Measurements from ENCODE around the gene MYH6.
"Not testable (repeated sequence)": the region's sequence is repeated elsewhere in the genome, so short reads cannot be mapped to it uniquely, and the experiment has no call there.

MYH6 gene

DNA sequence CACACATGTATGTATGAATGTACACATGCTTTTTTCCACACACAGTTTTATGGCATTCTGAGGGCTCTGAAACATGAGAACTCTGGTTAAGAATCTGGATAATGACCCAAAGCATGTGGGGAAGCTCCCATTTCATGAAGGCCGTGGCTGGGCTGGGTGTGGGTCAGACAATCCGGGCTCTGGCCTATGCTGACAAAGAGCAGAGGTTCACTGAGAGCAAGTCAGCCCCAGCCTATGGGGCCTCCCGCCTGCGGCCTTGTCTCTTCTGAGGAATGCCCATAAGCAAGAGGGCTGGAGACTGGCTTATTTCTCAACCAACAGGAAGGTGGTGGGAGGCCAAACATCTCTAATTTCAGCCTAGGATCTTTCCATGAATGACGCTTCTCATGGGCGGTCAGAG lies 8.5 kb downstream of the MYH6 start:
- in situ Hi-C loops (cut with HindIII; ENCODE audit: low pct_ligation_motif_present, low sequenced_read_pairs) = no loop called here
- no peaks in the 10 kb centered on the region for H3K36me3 ChIP-seq (replicated peaks)
- H3K4me3 ChIP-seq (ENCODE audit: low read depth, low read length) = no peak overlapping the region
- TF ChIP-seq, protein P1, sequence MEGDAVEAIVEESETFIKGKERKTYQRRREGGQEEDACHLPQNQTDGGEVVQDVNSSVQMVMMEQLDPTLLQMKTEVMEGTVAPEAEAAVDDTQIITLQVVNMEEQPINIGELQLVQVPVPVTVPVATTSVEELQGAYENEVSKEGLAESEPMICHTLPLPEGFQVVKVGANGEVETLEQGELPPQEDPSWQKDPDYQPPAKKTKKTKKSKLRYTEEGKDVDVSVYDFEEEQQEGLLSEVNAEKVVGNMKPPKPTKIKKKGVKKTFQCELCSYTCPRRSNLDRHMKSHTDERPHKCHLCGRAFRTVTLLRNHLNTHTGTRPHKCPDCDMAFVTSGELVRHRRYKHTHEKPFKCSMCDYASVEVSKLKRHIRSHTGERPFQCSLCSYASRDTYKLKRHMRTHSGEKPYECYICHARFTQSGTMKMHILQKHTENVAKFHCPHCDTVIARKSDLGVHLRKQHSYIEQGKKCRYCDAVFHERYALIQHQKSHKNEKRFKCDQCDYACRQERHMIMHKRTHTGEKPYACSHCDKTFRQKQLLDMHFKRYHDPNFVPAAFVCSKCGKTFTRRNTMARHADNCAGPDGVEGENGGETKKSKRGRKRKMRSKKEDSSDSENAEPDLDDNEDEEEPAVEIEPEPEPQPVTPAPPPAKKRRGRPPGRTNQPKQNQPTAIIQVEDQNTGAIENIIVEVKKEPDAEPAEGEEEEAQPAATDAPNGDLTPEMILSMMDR (IDR thresholded peaks at IDR 0.05; ENCODE audit: low read depth, low read length, missing control alignments) = no peak
- H3K27ac ChIP-seq = no peak overlapping the region
- no peaks in the 10 kb centered on the region for H3K27me3 ChIP-seq (replicated peaks)
- no peak for DNase-seq

DNA sequence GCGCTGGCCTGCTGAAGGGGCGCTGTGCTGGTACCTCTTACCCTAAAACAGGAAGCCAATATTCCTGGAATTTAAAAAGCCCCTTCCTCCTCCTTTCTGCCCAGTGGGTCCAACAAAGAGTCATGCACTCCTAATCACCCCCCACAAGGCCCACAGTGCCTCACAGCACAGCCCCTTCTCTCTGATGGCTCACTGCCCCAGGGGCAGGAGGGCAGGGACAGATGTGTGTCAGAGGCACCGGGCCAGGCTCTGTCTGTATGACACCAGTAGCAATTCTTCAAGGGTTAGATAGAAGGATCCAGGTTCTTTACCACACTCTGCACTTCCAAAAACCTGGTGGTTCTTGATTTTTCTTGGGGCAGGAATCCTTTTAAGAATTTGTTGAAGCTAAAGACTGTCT lies 8.9 kb downstream of the MYH6 start:
- TF ChIP-seq, protein P1 (IDR thresholded peaks at IDR 0.05; ENCODE audit: low read depth, low read length, missing control alignments) = no peak
- H3K27me3 ChIP-seq (replicated peaks) = no peaks in the 10 kb centered on the region
- no peak overlapping the region for H3K4me3 ChIP-seq (ENCODE audit: low read depth, low read length)
- no peaks in the 10 kb centered on the region for H3K36me3 ChIP-seq (replicated peaks)
- in situ Hi-C loops (cut with HindIII; ENCODE audit: low pct_ligation_motif_present, low sequenced_read_pairs) = no loop called here
- H3K27ac ChIP-seq = no peak overlapping the region
- no peak for DNase-seq

DNA sequence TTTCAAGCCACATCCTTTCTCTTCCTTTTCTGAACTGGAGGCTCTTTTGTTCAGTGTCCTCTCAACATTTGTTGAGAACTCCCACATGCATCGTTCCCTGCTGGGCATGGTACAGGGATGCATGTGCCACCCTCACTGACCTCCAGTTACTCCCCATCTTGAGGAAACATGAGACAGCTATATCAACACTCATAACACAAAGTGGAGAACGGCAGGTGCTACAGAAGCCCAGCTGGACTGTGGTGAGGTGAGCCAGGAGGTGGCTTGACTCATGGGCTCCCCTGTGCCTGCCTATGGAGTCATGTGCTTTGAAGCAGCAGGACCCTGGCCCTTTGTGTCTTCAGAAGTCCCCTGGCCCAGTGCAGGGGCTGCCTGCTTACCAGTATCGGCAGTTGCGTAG lies 9.7 kb downstream of the MYH6 start:
- H3K36me3 ChIP-seq (replicated peaks) = no peaks in the 10 kb centered on the region
- TF ChIP-seq, protein P1 (IDR thresholded peaks at IDR 0.05; ENCODE audit: low read depth, low read length, missing control alignments) = no peak

DNA sequence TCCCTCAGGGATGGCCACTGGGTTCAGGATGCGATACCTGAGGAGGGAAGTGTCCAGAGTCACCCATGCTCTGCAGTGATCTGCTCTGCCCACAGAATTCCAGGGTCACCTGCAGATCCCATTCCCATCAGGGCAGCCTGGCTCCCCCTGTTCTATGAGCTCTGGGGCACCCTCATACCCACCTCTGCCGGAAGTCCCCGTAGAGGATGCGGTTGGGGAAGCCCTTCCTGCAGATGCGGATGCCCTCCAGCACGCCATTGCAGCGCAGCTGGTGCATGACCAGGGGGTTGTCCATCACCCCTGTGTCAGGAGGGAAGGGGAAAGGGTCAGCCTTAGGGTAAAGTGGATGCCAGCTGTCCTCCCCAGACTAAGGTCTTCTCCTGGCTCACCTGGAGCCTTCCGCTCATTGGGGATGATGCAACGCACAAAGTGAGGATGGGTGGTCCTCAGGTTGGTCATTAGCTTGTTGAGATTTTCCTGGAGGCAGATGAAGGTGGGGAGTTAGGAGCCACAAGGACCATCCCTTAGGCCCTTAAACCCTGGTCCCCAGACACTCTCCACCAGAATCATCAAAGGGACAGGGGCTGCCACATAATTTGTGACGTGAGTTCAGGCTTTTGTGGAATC lies 11.2 kb downstream of the MYH6 start:
- DNase-seq = no peak
- Histone ChIP-seq H3K27me3 (replicated peaks) (no peaks in the 10 kb centered on the region), H3K27ac (no peak overlapping the region), H3K36me3 (replicated peaks) (no peaks in the 10 kb centered on the region), H3K4me3 (ENCODE audit: low read depth, low read length) (no peak overlapping the region)
- TF ChIP-seq, protein P1 (IDR thresholded peaks at IDR 0.05; ENCODE audit: low read depth, low read length, missing control alignments) = no peak
- in situ Hi-C loops (cut with HindIII; ENCODE audit: low pct_ligation_motif_present, low sequenced_read_pairs) = no loop called here

More for the DNA sequence above, 9.7 kb downstream of the MYH6 start:
- Histone ChIP-seq H3K4me3 (ENCODE audit: low read depth, low read length) (no peak overlapping the region), H3K27ac (no peak overlapping the region), H3K27me3 (replicated peaks) (no peaks in the 10 kb centered on the region)
- in situ Hi-C loops (cut with HindIII; ENCODE audit: low pct_ligation_motif_present, low sequenced_read_pairs) = no loop called here
- no peak for DNase-seq

DNA sequence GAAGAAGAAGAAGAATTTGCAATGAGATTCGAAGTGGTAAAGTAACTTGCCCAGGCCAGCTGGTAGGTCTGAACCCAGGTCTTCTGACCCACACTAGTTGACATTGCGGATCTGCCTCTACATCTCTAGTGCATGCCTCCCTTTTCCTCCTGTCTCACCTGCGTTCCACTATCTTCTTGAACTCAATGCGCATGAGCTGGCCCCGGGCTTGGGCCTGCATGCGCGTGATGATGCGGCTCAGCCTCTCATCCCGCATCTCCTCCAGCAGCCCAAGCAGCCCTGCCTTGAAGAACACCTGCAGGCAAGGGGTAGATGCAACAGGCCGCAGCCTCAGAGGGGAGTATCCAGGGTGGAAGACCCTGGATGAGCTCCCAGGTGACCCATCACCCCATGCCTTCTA lies 11.9 kb downstream of the MYH6 start:
- no peak overlapping the region for H3K4me3 ChIP-seq (ENCODE audit: low read depth, low read length)
- in situ Hi-C loops (cut with HindIII; ENCODE audit: low pct_ligation_motif_present, low sequenced_read_pairs) = no loop called here
- H3K36me3 ChIP-seq (replicated peaks) = no peaks in the 10 kb centered on the region
- H3K27ac ChIP-seq = no peak overlapping the region
- TF ChIP-seq, protein P1 (IDR thresholded peaks at IDR 0.05; ENCODE audit: low read depth, low read length, missing control alignments) = no peak
- DNase-seq = no peak
- H3K27me3 ChIP-seq (replicated peaks) = no peaks in the 10 kb centered on the region

DNA sequence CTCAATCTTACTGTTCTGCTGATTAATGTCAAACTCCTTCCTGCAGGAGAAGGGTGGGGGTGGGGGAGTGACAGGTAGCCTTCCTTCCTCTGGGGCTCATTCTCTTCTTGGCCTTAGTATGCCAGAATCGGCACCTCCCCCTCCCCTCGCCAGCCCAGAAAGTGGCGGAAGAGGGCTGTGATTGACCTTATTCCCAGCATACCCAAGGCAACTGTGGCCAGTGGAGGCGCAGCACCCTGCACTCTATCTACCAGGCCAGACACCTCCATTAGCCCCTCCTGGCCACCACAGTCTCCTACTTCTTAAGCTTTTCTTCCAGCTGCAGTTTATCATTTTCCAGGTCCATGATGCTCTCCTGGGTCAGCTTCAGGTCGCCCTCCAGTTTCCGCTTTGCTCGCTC lies 15.5 kb downstream of the MYH6 start:
- H3K27me3 ChIP-seq (replicated peaks) = no peaks in the 10 kb centered on the region
- in situ Hi-C loops (cut with HindIII; ENCODE audit: low pct_ligation_motif_present, low sequenced_read_pairs) = no loop called here
- TF ChIP-seq, protein P1 (IDR thresholded peaks at IDR 0.05; ENCODE audit: low read depth, low read length, missing control alignments) = no peak

DNA sequence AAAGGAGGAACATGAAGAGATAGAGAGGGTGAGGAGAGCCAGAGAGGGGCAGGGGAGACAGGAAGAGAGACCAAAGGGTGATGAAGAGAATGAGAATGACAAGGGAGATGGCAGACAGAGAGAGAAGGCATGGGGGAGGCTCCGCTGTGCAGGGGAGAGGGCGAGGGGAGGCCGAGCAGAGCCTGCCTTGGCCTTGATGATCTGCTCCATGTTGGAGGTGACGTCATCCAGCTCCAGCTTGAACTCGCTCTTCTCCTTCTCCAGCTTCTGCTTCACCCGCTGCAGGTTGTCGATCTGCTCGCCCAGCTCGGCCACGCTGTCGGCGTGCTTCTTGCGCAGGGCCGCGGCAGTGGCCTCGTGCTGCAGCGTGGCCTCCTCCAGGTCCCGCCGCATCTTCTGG lies 18.2 kb downstream of the MYH6 start:
- H3K36me3 ChIP-seq (replicated peaks); H3K4me3 ChIP-seq (ENCODE audit: low read depth, low read length); in situ Hi-C loops (cut with HindIII; ENCODE audit: low pct_ligation_motif_present, low sequenced_read_pairs); H3K27ac ChIP-seq; DNase-seq; H3K27me3 ChIP-seq (replicated peaks): not testable (repeated sequence)

More for the DNA sequence above, 15.5 kb downstream of the MYH6 start:
- H3K27ac ChIP-seq = no peak overlapping the region
- no peak for DNase-seq
- H3K4me3 ChIP-seq (ENCODE audit: low read depth, low read length) = no peak overlapping the region
- H3K36me3 ChIP-seq (replicated peaks) = no peaks in the 10 kb centered on the region
